Neutrophil (primary cell): ENCODE results near the gene PPP3R1.
A peak's percentile ranks its signal among the peaks of the same experiment; 100 is the strongest.

Experiments
- H3K27ac ChIP-seq: fragments of 200-600 bp; sonication (generic); 2 replicates; pipeline ENCODE4 v1.5.1; 2016; ENCODE audit warnings: mild to moderate bottlenecking, moderate library complexity
- H3K27me3 ChIP-seq: fragments of 200-600 bp; sonication (generic); 2 replicates; pipeline ENCODE4 v1.6.0; 2016; ENCODE audit warnings: mild to moderate bottlenecking
- H3K36me3 ChIP-seq: fragments of 200-600 bp; sonication (generic); 2 replicates; pipeline ENCODE4 v1.5.1; 2017
- H3K4me1 ChIP-seq, 2 experiments: fragments of 200-600 bp in 1 of 2; sonication (generic) in 1 of 2; 1 replicate in 1 of 2; 2 replicates in 1 of 2; pipeline versions ENCODE4 v1.5.1 to v1.6.1; 2013 to 2016; ENCODE audit warnings: low read depth in 1 of 2, low read length in 1 of 2, mild to moderate bottlenecking in 1 of 2, moderate library complexity in 1 of 2; ENCODE audit not compliant: control insufficient read depth in 1 of 2, insufficient read depth in 1 of 2
- H3K4me3 ChIP-seq, 2 experiments: fragments of 200-600 bp in 1 of 2; sonication (generic) in 1 of 2; 1 replicate in 1 of 2; 2 replicates in 1 of 2; pipeline ENCODE4 v1.5.1; 2013 to 2016; ENCODE audit warnings: low read depth in 1 of 2, low read length in 1 of 2, mild to moderate bottlenecking in 1 of 2, moderate library complexity in 1 of 2
- H3K9me3 ChIP-seq: fragments of 200-600 bp; sonication (generic); 2 replicates; pipeline ENCODE4 v1.5.1; 2016
- TF ChIP-seq, protein P1 (sequence below): fragments of 200-600 bp; sonication (generic); IDR thresholded peaks from 2 replicates; pipeline ENCODE4 v1.5.1; 2016; ENCODE audit warnings: antibody characterized with exemption

The PPP3R1 gene

DNA sequence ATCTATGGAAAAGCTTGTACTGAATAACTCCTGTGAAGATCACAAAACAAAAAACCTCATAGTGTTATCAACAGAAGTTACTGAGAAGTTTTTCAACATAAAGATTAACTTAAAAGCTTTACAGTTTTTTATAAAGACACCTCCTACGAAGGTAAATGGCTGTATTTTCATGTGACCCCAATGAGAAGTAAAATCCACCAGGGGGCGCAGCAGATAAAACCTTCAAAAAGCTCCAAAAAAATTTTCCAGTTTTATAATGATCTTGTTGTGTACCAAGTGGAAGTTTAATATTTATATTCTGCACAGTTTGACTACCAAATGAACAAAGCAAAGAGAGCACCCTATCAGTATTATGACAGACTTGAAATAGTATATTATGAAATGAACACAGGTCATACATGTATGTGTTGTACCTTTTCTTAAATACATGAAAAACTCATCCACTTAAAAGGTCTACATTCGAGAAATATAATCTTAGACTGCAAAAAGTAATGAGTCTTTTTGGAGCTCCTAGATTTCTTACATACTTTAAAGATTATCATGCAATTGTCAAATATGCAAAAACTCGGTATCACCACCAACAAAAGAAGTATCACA is 56.1 kb downstream of the PPP3R1 start:
- H3K27me3 ChIP-seq = no peaks in the 10 kb centered on the region
- H3K4me3 ChIP-seq = no peak overlapping the region
- peak overlapping the region; percentile 58 for H3K27ac ChIP-seq
- TF ChIP-seq, protein P1, sequence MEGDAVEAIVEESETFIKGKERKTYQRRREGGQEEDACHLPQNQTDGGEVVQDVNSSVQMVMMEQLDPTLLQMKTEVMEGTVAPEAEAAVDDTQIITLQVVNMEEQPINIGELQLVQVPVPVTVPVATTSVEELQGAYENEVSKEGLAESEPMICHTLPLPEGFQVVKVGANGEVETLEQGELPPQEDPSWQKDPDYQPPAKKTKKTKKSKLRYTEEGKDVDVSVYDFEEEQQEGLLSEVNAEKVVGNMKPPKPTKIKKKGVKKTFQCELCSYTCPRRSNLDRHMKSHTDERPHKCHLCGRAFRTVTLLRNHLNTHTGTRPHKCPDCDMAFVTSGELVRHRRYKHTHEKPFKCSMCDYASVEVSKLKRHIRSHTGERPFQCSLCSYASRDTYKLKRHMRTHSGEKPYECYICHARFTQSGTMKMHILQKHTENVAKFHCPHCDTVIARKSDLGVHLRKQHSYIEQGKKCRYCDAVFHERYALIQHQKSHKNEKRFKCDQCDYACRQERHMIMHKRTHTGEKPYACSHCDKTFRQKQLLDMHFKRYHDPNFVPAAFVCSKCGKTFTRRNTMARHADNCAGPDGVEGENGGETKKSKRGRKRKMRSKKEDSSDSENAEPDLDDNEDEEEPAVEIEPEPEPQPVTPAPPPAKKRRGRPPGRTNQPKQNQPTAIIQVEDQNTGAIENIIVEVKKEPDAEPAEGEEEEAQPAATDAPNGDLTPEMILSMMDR = peak; percentile 59
- H3K36me3 ChIP-seq = no peaks in the 10 kb centered on the region
- H3K4me1 ChIP-seq = peaks cover 33 to 56% of the 10 kb centered on the region in 2 experiments
- no peaks in the 10 kb centered on the region for H3K9me3 ChIP-seq

DNA sequence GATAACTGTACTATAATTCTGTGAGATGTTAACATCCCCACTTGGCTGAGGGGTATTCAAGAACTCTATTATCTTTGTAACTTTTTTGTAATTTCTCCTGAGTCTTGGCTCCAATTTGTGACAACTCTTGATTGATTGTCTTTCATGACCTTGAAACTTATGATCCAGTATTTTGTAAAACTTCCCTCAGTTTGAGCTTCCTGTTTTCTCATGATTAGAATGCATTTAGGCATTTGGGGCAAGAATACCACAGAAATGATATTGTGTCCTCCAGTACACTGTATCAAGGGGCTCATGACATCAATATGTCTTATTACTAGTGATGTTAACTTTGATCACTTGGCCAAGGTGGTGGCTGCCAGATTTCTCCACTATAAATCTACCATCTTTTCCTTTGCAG is 57.2 kb downstream of the PPP3R1 start:
- Histone ChIP-seq H3K4me1 (peaks cover 26 to 49% of the 10 kb centered on the region in 2 experiments), H3K27ac (peak overlapping the region; percentile 58), H3K9me3 (no peaks in the 10 kb centered on the region), H3K4me3 (no peak overlapping the region), H3K27me3 (no peaks in the 10 kb centered on the region), H3K36me3 (no peaks in the 10 kb centered on the region)
- TF ChIP-seq, protein P1 = no peak

DNA sequence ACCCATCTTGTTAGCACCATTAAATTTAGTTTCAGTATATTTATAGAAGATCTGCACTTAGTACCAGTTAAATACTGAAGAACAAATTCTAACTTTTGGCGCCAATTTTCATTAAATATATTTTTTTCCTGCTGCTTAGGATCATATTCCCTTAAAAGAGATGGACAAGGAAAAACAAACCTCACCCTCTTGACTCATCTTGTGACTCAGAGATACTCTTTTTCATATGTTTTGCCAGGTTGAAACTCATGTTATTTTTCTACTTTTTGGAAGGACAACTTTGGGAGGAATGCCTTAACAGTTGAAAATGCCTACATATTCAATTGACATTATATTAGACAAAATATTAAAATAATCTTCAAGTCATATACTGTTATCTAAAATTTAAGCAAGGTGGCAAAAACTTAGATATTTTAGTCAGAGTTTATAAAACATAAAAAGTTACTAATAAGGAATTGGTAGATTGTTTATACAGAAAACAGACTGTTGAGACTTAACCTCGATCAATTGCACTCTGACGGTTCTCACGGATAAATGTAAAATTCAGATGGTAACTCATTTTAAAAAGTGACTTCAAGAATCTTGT is 58.5 kb downstream of the PPP3R1 start:
- no peaks in the 10 kb centered on the region for H3K9me3 ChIP-seq
- H3K36me3 ChIP-seq = no peaks in the 10 kb centered on the region
- peaks cover 22 to 42% of the 10 kb centered on the region in 2 experiments for H3K4me1 ChIP-seq
- TF ChIP-seq, protein P1 = no peak
- peak overlapping the region; percentile 58 for H3K27ac ChIP-seq
- no peaks in the 10 kb centered on the region for H3K27me3 ChIP-seq
- H3K4me3 ChIP-seq = no peak overlapping the region

DNA sequence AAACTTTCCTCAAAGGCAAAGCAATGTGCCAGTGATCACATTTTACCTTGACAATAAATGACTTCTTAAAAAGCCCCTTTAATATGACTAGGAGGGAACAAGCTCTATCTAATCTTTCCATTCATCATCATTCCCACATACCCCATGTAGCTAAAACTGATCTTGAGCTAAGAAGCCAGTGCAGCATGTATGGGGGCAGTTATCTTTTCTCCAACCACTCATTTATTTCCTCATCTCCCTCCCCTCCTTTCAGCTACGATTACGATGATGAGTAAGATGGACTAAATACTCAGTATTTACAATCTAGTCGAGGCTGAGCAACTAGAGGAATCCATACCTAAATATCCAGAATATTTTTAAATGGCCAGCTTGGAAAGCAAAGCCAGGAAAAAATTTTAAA is 59.2 kb downstream of the PPP3R1 start:
- H3K27ac ChIP-seq = peak overlapping the region; percentile 8
- H3K36me3 ChIP-seq = no peaks in the 10 kb centered on the region
- H3K27me3 ChIP-seq = no peaks in the 10 kb centered on the region
- peaks cover 22 to 47% of the 10 kb centered on the region in 2 experiments for H3K4me1 ChIP-seq
- H3K9me3 ChIP-seq = no peaks in the 10 kb centered on the region
- no peak overlapping the region for H3K4me3 ChIP-seq
- TF ChIP-seq, protein P1 = no peak

DNA sequence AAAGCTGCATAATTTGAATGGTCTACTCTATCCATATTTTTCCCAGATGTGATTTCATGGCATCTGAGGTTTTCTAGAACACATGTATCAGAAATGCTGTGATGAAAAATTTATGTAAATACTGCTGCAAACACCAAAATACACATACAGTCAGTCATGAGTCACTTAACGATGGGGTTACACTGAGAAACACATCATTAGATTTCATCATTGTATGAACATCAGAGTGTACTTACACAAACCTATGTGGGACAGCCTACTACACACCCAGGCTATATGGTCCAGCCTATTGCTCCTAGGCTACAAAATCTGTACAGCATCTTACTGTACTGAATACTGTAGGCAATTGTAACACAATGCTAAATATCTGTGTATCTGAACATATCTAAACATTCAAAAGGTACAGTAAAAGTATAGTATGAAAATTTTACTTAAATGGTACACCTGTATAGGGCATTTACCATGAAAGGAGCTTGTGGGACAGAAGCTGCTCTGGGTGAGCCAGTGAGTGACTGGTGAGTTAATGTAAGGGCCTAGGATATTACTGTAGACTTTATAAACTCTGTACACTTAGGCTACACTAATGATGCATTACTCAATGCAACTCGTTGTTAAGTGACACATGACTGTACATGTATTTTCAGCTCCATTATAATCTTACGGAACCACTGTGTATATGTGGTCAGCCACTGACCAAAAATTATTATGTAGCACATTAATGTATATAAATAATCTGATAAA is 61.2 kb downstream of the PPP3R1 start:
- peak overlapping the region; percentile 10 for H3K27ac ChIP-seq
- H3K4me3 ChIP-seq = no peak overlapping the region
- H3K27me3 ChIP-seq = no peaks in the 10 kb centered on the region
- H3K4me1 ChIP-seq = peaks cover 21 to 47% of the 10 kb centered on the region in 2 experiments
- peaks cover 8% of the 10 kb centered on the region for H3K36me3 ChIP-seq
- TF ChIP-seq, protein P1 = no peak
- no peaks in the 10 kb centered on the region for H3K9me3 ChIP-seq
